HL-60 (cell line): ENCODE results near the gene CD151.

Source experiments
- DNase-seq, 2 experiments: peaks; one replicate each; pipeline ENCODE4 v3.0.0-alpha.2; 2010 to 2020; ENCODE audit warnings: low read depth in 1 of 2, low spot score in 1 of 2
- H3K27ac ChIP-seq: fragments of 250-450 bp; sonication (Bioruptor Pico); replicated peaks from 2 replicates; pipeline ENCODE4 v1.5.1; 2020; ENCODE audit warnings: mild to moderate bottlenecking, moderate library complexity
- H3K27me3 ChIP-seq: fragments of 250-450 bp; sonication (Bioruptor Pico); 2 replicates; pipeline ENCODE4 v1.5.1; 2021; ENCODE audit warnings: mild to moderate bottlenecking, moderate library complexity; ENCODE audit not compliant: insufficient read depth, poor library complexity, severe bottlenecking
- H3K4me3 ChIP-seq: replicated peaks from 2 replicates; pipeline ENCODE4 v1.5.1; 2011; ENCODE audit warnings: mild to moderate bottlenecking, control low read depth, low read length; ENCODE audit not compliant: insufficient read depth
- CTCF ChIP-seq: IDR thresholded peaks from one replicate; pipeline ENCODE4 v1.5.1; 2011; ENCODE audit warnings: low read length, control low read depth, inconsistent platforms; ENCODE audit not compliant: insufficient read depth
- GABPA ChIP-seq: IDR thresholded peaks from 2 replicates; pipeline ENCODE4 v1.6.1; 2012; ENCODE audit warnings: low read depth
- POLR2AphosphoS5 ChIP-seq: IDR thresholded peaks from 2 replicates; pipeline ENCODE4 v1.6.1; 2012; ENCODE audit warnings: low read depth
- REST ChIP-seq: IDR thresholded peaks from 2 replicates; pipeline ENCODE4 v1.6.1; 2012; ENCODE audit warnings: low read depth; ENCODE audit not compliant: insufficient replicate concordance
- SPI1 ChIP-seq: IDR thresholded peaks from 2 replicates; pipeline ENCODE4 v1.6.1; 2012; ENCODE audit warnings: low read depth, mild to moderate bottlenecking, borderline replicate concordance

The CD151 gene

GRCh38 chr11:873706-874105 lies 41.0 kb downstream of the CD151 start:
- Histone ChIP-seq H3K27me3 (no peaks in the 10 kb centered on the region), H3K4me3 (no peak overlapping the region), H3K27ac (no peak overlapping the region)
- no peak for TF ChIP-seq CTCF
- no peak for TF ChIP-seq REST
- TF ChIP-seq POLR2AphosphoS5 = no peak
- no peak for TF ChIP-seq GABPA
- TF ChIP-seq SPI1 = no peak
- DNase-seq = no peak

GRCh38 chr11:875203-875602 lies 42.5 kb downstream of the CD151 start:
- no peaks in the 10 kb centered on the region for H3K27me3 ChIP-seq
- no peak for DNase-seq
- no peak overlapping the region for H3K4me3 ChIP-seq
- TF ChIP-seq SPI1 (no peak), REST (no peak), GABPA (no peak), POLR2AphosphoS5 (no peak), CTCF (no peak)
- H3K27ac ChIP-seq = no peak overlapping the region

- Histone ChIP-seq H3K27ac (no peak overlapping the region), H3K4me3 (no peak overlapping the region), H3K27me3 (no peaks in the 10 kb centered on the region)
- no peak for TF ChIP-seq REST
- TF ChIP-seq SPI1 = no peak
- DNase-seq = no peak
Measured at GRCh38 chr11:875769-876301, 43.1 kb downstream of the CD151 start.
